Spleen (tissue), 7 donors: Measurements from ENCODE around the gene BIRC5.

Experiments
- POLR2A ChIP-seq, 3 donors: fragments of 450-650 bp; IDR thresholded peaks; one replicate each; pipeline ENCODE4 v1.5.1; 2017; ENCODE audit warnings: antibody characterized with exemption in 3 of 3, mild to moderate bottlenecking in 1 of 3
- POLR2AphosphoS5 ChIP-seq, 3 donors: sonication (generic); formaldehyde crosslinking; IDR thresholded peaks; one replicate each; pipeline ENCODE4 v1.5.1; 2017; ENCODE audit warnings: antibody characterized with exemption in 3 of 3
- TF ChIP-seq, protein P1 (sequence below), 11 experiments: fragments of 200-600 bp in 7 of 11; fragments of 450-650 bp in 4 of 11; sonication (generic) in 4 of 11; IDR thresholded peaks in 8 of 11; conservative IDR thresholded peaks in 3 of 11; 1 replicate in 7 of 11; 2 replicates in 4 of 11; pipeline versions ENCODE4 v1.4.0 to v1.8.0; 2016 to 2021; ENCODE audit warnings: antibody characterized with exemption in 11 of 11, inconsistent platforms in 4 of 11, mild to moderate bottlenecking in 1 of 11
- donor health status: DM: no; HTN: no; CAD: no; lungs with moderate emphysema.
- donor health status: DM: no; HTN: no; CAD: no.
- donor health status: DM: no; HTN: no; CAD: no.

DNA sequence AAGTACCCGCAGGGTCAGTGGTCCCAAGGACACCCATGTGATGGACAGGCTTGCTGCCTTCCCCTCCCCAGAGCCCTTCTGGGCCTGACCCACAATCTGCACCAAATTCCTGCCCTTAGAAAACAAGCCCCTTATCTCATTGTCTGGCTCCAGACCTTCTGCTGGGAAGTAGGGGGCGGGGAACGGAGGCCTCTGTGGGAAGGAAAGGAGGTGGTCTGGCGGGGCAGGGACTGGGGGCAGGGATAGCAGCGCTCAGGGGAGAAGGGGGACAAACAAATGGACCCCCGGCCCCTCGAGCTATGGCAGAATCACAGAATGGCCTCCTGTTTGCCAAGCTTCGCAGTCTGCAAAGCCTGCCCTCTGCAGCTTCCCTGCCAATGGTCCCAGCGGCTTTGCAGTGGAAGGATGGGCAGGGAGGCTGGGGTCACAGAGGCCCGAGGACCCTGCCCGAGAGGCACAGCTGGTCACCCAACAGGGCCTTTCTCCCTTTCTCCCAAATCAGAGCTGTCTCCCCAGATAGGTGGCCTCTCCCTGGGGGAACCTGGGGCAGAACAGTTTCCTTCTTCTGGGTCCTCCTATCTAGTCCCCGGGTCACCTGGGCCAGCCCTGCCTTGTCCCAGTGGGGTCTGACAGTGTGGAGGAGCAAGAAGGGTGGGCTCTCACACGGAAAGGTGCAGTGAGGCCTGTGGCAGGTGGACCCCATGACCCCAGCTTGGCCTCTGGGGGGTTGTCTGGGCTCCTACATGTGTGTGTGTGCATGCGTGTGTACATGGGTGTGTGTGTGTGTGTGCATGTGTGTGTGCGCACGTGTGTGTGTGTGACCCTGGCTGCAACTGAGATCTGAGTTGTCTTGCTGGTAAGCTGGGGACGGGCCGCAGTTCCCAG is 42.9 kb downstream of the BIRC5 start:
- TF ChIP-seq, protein P1, sequence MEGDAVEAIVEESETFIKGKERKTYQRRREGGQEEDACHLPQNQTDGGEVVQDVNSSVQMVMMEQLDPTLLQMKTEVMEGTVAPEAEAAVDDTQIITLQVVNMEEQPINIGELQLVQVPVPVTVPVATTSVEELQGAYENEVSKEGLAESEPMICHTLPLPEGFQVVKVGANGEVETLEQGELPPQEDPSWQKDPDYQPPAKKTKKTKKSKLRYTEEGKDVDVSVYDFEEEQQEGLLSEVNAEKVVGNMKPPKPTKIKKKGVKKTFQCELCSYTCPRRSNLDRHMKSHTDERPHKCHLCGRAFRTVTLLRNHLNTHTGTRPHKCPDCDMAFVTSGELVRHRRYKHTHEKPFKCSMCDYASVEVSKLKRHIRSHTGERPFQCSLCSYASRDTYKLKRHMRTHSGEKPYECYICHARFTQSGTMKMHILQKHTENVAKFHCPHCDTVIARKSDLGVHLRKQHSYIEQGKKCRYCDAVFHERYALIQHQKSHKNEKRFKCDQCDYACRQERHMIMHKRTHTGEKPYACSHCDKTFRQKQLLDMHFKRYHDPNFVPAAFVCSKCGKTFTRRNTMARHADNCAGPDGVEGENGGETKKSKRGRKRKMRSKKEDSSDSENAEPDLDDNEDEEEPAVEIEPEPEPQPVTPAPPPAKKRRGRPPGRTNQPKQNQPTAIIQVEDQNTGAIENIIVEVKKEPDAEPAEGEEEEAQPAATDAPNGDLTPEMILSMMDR (IDR thresholded peaks at IDR 0.05 in 8 of 11, conservative IDR thresholded peaks at IDR 0.05 in 3 of 11): no peak
- TF ChIP-seq POLR2A (IDR thresholded peaks at IDR 0.05) (no peak), POLR2AphosphoS5 (IDR thresholded peaks at IDR 0.05) (no peak)
